Hepatic stellate cell (primary cell): ENCODE data around the gene RAC3.
"Not testable (repeated sequence)": the region's sequence is repeated elsewhere in the genome, so short reads cannot be mapped to it uniquely, and the experiment has no call there.

Experiments
- DNase-seq: peaks from one replicate; pipeline ENCODE4 v3.0.0; 2011; ENCODE audit warnings: low spot score

RAC3 gene

DNA sequence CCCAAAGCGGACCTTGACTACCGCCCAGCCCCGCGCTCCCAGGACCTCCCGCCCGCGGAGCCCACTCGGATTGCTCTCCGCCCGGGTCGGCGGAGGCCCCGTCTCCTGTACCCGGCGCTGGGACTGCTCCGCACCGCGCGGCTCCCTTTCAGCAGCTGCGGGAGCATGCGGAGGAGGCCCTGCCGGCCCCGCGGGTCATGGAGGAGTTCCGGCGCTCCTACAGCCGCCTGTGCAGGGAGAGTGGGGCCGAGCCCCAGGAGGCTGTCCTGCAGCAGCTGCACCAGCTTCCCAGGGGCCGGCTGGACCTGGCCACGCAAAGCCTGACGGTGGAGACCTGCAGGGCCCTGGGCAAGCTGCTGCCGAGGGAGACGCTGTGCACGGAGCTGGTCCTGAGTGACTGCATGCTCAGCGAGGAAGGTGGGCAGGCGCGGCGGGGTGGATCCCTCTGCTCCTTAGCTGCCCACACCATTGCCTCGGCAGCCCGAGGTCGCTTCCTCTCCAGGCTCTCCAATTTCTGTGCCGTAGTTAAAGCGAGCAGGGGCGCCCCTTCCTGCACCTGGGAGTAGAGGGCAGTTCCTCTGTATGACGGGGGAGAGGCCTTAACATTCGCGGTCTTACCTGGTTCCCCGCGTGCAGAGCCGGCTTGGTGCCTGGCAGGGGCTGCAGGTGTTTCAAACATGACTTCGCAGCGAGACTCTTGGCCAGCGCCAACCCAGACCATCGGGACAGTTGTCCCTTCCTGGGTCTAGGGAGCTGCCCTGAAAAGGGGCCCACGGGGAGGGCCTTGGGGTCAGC is 7.8 kb upstream of the RAC3 start:
- DNase-seq, result peak; percentile 58

DNA sequence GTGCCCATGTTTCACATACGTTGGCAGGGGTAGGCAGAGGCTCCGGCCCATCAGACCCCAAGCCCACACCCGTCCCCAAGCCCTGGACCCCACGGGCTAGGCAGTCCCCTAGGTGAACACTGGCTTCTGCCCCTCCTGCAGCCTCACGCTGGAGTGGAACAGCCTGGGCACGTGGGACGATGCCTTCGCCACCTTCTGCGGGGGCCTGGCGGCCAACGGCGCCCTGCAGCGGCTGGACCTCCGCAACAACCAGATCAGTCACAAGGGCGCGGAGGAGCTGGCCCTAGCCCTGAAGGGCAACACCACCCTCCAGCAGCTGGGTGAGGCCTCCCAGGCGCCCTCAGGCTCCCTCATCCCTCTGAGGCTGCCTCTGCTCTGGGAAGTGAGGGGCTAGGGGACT is 6.6 kb upstream of the RAC3 start:
- no peak for DNase-seq

DNA sequence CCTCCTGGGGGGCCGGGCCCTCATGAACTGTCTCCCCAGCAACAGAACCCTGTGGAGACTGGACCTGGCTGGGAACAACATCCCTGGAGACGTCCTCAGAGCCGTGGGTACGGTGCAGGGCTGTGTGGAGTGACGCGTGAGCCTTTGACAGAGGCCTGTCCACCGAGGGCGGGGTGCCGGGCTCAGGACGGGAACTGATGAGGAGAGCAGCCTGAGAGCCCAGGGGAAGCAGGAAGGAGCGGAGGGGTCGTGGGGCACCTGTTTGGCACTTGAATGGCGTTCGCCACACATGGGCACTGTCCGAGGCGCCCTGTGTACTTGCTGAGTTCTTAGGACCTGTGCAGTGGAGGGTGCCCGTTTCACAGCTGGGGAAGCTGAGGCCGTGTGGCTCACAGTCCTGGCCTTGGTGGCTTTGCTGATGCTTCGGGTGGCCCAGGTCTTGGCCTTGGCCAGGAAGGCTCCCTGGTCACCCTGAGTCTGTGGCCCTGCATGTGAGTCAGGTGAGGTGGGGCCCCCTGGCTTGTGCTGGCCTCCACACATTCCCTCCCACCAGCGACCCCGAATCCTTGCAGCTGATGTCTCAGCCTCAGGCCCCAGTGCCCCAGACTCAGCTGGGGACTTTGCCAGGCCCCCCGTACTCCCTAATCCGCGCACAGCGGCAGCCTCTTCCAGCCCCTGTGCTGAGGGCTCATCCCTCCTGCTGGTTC is 5.9 kb upstream of the RAC3 start:
- no peak for DNase-seq

GRCh38 chr17:82028246-82028645 is 3.2 kb upstream of the RAC3 start:
- no peak for DNase-seq

GRCh38 chr17:82028966-82029365 is 2.5 kb upstream of the RAC3 start:
- no peak for DNase-seq

- DNase-seq, result no peak
Measured at GRCh38 chr17:82029391-82029790, 2.1 kb upstream of the RAC3 start.

- no peak for DNase-seq
Measured at GRCh38 chr17:82029990-82030469, 1.4 kb upstream of the RAC3 start.

DNA sequence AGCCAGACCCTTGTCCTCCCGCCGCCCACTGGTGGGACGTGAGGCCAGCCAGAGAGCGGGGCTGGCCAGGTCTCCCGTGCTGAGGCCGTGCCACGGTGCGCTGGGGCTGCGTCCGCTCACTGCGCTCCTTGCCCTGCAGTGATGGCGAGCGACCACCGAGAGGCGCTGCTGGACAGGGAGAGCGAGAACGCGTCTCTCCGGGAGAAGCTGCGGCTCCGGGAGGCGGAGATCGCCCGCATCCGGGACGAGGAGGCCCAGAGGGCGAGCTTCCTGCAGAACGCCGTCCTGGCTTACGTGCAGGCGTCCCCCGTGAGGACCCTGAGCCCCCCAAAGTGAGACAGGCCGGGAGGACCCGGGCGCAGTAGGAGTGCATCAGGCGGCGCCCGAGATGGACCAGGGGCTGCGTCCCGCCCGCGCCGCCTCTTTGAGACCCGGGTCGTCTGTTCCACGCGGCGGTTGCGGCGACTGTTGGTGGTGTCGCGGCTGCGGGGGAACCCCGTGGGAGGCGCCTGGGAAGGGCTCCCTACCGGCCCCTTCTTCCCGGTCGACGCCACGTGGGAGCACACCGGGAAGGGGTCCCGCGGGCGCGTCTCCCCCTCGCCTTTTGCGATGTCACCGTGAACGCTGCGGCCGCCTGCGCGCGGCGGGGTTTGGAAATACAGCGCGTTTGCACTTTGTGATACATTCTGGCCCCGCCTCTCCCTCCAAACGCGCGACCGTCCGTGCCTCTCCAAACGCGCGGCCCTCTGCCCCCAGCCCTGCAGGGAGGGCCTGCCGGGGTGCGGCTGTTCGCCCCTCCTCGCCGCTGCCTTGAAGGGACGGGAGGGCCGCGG is 792 bp upstream of the RAC3 start:
- peak; percentile 91 for DNase-seq

DNA sequence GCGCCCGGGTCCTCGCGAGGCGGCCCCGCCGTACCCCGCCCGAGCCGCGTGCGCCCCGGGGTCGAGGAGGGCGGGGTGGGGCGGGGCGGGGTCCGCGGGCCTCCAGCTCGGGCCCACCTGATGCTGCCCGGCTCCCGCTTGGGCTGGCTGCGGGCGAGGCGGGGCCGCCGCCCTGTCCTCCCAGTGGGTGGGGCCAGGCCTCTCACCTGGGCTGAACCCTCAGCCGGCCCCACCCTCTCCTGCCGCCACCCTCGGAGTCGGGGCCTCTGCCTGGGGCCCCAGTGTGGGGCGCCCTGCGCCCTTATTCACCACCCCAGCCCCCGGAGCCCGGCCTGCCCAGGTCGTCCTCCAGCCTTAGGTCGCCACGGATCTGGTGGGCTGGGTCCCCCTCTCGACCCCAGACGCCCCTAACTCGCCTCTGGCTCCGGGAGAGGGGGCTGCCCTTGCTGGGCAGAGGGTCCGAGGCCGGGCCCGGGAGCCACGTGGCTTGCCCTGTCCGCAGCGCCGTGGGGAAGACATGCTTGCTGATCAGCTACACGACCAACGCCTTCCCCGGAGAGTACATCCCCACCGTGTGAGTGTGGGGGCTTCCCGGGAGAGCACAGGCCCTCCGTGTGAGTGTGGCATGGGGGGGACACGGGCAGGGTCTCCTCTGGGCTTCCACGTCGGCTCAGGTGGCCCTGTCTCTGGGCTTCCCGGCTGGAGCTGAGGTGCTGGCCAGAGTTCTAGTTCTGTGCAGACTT is 578 bp downstream of the RAC3 start:
- DNase-seq, result no peak

GRCh38 chr17:82033359-82034085 is 2.0 kb downstream of the RAC3 start:
- no peak for DNase-seq

- DNase-seq, result no peak
Measured at GRCh38 chr17:82034371-82035011, 3.0 kb downstream of the RAC3 start.

DNA sequence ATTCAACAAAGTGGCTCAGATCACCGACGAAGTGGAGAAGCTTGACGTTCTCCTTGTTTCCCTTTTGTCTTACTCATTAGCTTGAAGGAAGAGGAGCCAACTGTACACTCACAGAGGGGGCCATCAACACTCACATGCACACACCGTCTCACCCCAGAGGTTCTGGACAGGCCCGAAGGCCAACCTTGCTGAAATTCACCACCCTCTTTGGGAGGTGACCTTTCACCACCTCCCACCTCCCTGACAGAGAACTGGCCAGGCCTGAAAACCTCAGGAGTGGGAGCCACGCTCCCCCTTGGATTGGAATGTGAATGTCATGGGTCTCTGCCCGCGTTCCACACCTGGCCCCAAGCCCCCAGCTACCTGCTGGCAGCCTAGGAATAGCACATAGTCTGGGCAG is 4.0 kb downstream of the RAC3 start:
- no peak for DNase-seq

DNA sequence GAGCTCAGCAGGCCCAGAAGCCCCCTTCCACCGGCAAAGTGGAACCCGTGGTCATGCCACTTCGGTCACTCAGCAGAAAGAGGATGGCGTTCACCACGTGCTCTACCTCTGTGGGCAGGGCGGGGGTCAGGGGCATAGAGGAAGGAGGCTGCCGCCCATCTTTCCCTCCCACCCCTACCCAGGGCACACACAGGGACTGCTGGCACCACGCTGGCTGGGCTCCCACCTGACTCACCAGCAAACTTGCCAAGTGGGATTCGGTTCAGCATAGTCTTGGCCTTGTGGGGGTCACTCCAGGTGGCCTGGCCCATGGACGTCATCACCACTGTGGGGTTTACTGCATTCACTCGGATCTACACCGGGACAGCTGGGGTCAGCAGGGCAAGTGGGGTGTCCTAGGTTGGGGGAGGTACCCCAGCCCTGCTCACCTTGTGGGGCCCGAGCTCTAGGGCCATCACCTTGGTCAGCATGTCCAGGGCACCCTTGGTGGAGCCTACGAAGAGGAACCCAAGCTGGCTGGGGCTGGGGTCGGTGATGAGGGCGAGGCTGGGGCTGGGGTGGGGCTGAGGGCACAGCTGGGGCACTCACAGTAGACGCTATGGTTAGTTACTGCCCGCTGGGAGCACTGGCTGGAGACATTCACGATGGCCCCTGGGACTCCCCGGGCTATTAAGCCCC is 4.6 kb downstream of the RAC3 start:
- no peak for DNase-seq

- DNase-seq, result no peak
Measured at GRCh38 chr17:82036634-82037091, 5.2 kb downstream of the RAC3 start.

DNA sequence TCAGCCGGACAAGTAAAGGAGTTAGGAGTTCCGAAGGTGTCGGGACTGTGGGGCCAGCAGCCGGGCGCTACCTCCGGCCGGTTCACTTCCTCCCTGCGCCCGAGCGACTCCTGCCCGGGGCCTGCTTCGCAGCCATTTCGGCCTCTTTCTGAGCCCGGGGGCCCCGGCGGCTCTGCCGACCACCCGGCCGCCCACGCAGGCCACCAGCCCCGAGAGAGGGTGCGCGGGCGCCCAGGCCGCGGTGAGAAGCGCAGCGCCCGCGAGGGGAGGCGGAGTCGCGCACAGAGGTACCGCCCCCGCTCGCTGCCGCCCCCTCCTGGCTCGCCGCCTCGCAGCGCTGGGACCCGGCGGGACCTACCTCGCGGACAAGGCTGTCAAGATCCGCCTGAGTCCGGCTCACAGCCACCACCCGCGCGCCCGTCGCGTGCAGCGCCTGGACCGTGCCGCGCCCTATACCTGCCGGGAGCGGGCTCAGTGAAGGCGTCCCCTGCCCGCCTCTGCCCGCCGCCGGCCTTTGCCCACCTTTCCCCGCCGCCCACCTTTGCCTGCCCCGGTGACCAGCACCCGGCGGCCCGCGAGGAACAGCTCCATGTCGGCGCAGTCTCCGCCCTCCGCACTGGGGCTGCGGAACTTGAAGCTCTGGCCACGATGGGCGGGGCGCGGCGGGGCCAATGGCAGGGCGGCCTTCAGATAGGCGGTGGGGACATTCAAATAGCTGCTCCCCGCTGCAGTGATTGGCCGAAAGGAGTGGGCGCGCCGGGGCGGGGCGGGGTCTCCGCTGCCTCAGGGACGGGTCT is 5.8 kb downstream of the RAC3 start, which contains the start of gene DCXR:
Gene DCXR, minus strand, starts transcription at position 606 of the 797 bp plus-strand sequence. Its CDS starts 15 bp downstream, at position 591.
- DNase-seq, result peak; percentile 99

- no peak for DNase-seq
Measured at GRCh38 chr17:82037889-82038195, 6.4 kb downstream of the RAC3 start.

DNA sequence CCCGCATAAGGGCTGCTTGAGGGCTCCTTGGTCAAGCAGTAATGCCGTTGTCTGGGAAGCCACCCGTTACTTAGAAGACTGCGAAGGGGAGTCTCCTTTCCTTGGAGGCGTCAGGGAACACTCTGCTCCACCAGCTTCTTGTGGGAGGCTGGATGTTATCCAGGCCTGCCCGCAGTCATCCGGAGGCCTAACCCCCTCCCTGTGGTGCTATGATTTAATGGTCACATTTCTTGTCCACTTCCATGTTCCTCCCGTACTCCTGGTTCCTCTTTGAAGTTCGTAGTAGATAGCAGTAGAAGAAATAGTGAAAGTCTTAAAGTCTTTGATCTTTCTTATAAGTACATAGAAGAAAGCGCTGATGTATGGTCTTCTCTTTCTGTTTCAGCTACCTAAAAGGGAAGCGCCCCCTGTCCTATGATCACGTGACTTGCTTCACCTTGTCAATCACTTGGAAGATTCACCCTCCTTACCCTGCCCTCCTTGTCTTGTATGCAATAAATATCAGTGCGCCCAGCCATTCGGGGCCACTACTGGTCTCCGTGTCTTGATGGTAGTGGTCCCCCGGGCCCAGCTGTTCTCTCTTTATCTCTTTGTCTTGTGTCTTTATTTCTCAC is 7.4 kb downstream of the RAC3 start:
- DNase-seq, result not testable (repeated sequence)

DNA sequence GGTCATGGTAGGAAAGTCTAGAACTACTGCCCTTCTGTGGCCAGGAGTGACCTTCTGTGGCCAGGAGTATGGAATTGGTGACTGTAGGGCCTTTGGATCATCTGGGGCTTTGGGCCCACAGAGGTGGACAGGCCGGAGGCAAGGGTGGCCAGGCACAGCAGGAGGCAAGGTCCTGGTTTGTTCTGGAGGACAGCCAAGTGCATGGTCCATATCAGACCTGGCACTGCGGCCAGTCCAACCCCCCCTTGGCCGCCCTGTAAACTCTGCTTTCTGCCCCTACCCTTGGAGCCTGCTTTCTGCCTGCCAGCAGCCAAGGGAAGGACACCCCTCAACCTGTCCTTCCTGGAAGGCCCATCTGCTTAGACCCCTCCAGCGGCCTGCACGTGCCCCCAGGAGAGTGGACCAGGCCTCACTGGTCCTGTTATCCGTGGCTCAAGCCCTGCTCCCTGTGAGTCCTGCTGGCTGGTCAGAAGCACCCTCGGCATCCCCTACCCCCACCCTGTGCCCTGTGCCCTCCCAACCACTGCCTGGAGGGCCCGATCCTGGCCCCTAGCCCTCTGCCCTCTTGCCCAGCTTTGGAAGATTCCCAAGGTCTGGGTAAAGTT is 8.3 kb downstream of the RAC3 start:
- no peak for DNase-seq
